Fibroblast of skin of right quadriceps (primary cell): Measurements from ENCODE around the gene MKNK2.
"Not testable (repeated sequence)": the region's sequence is repeated elsewhere in the genome, so short reads cannot be mapped to it uniquely, and the experiment has no call there.

Experiments
- DNase-seq: peaks from one replicate; pipeline ENCODE4 v3.0.0-alpha.2; 2013

The MKNK2 gene

GRCh38 chr19:2043251-2043641 is 7.8 kb downstream of the MKNK2 start:
- DNase-seq, result no peak

- DNase-seq, result no peak
Measured at GRCh38 chr19:2042485-2043250, 8.4 kb downstream of the MKNK2 start.

GRCh38 chr19:2041683-2042484 is 9.2 kb downstream of the MKNK2 start:
- peak; percentile 91 for DNase-seq

- no peak for DNase-seq
Measured at GRCh38 chr19:2041433-2041682, 9.7 kb downstream of the MKNK2 start.

- no peak for DNase-seq
Measured at GRCh38 chr19:2040647-2041432, 10.2 kb downstream of the MKNK2 start.

GRCh38 chr19:2039959-2040646 is 10.9 kb downstream of the MKNK2 start:
- no peak for DNase-seq

- no peak for DNase-seq
Measured at GRCh38 chr19:2039089-2039958, 11.7 kb downstream of the MKNK2 start.

- no peak for DNase-seq
Measured at GRCh38 chr19:2038284-2039088, 12.6 kb downstream of the MKNK2 start.

GRCh38 chr19:2037651-2038255 is 13.3 kb downstream of the MKNK2 start:
- DNase-seq, result no peak

GRCh38 chr19:2036424-2036823 is 14.6 kb downstream of the MKNK2 start:
- DNase-seq, result no peak

GRCh38 chr19:2035590-2035991 is 15.5 kb downstream of the MKNK2 start:
- DNase-seq, result no peak

- peak; percentile 14 for DNase-seq
Measured at GRCh38 chr19:2034729-2035589, 16.1 kb downstream of the MKNK2 start.

GRCh38 chr19:2034253-2034652 is 16.8 kb downstream of the MKNK2 start:
- DNase-seq, result not testable (repeated sequence)

- DNase-seq, result no peak
Measured at GRCh38 chr19:2033825-2034159, 17.3 kb downstream of the MKNK2 start.

- no peak for DNase-seq
Measured at GRCh38 chr19:2033115-2033824, 17.8 kb downstream of the MKNK2 start.

GRCh38 chr19:2032296-2032941 is 18.6 kb downstream of the MKNK2 start:
- peak; percentile 71 for DNase-seq

- peak; percentile 81 for DNase-seq
Measured at GRCh38 chr19:2027361-2027760, 23.7 kb downstream of the MKNK2 start.

- DNase-seq, result no peak
Measured at GRCh38 chr19:2026770-2027169, 24.3 kb downstream of the MKNK2 start.

GRCh38 chr19:2022289-2022688 is 28.8 kb downstream of the MKNK2 start:
- DNase-seq, result no peak
